Ureter (tissue), 1 donor: ENCODE data around the gene CACNA1H. TPM values are rescaled to one million over a fixed set of nuclear protein-coding genes. Genes with fewer than 3 reads are reported as not detected.
"Not testable (repeated sequence)": the region's sequence is repeated elsewhere in the genome, so short reads cannot be mapped to it uniquely, and the experiment has no call there.

ENCODE experiments used
- DNase-seq: peaks from one replicate; pipeline ENCODE4 v3.0.0-alpha.2; 2020; ENCODE audit warnings: low spot score
- total RNA-seq: library from RNA; stranded (reverse); gene quantifications from one replicate; pipeline ENCODE4 v1.2.4, GENCODE V29; 2023
- donor health status: DM: yes; HTN: yes; CAD: no.

The CACNA1H gene
- total RNA-seq, 1 donor from 2014 or later: 24.4 TPM

GRCh38 chr16:1265090-1265630 lies 112.3 kb downstream of the CACNA1H start:
- no peak for DNase-seq

- no peak for DNase-seq
Measured at GRCh38 chr16:1265826-1266225, 112.9 kb downstream of the CACNA1H start.

GRCh38 chr16:1269418-1269817 lies 116.5 kb downstream of the CACNA1H start:
- not testable (repeated sequence) for DNase-seq

GRCh38 chr16:1271380-1271723 lies 118.4 kb downstream of the CACNA1H start:
- no peak for DNase-seq

Other genes starting within 250 kb of the CACNA1H start
- gene LMF1, start 182.1 kb upstream of the CACNA1H start, total RNA-seq: 32.1 TPM
- 0.73 TPM for gene SOX8, start 171.3 kb upstream of the CACNA1H start, total RNA-seq
- 0.47 TPM for gene SSTR5, start 80.4 kb upstream of the CACNA1H start, total RNA-seq
- gene C1QTNF8, start 56.9 kb upstream of the CACNA1H start, total RNA-seq: not detected
- 1.7 TPM for gene TPSG1, start 72.2 kb downstream of the CACNA1H start, total RNA-seq
- 36.9 TPM for gene TPSB2, start 77.1 kb downstream of the CACNA1H start, total RNA-seq
- 38.0 TPM for gene TPSAB1, start 87.6 kb downstream of the CACNA1H start, total RNA-seq
- 5.0 TPM for gene TPSD1, start 103.0 kb downstream of the CACNA1H start, total RNA-seq
- gene UBE2I, start 156.5 kb downstream of the CACNA1H start, total RNA-seq: 150 TPM
- 3.9 TPM for gene BAIAP3, start 180.5 kb downstream of the CACNA1H start, total RNA-seq
- gene TSR3, start 198.8 kb downstream of the CACNA1H start, total RNA-seq: 38.2 TPM
- gene GNPTG, start 198.8 kb downstream of the CACNA1H start, total RNA-seq: 67.6 TPM